Measurements from ENCODE around the gene SPEN.

SPEN gene

GRCh38 chr1:15939181-15940109, 91.9 kb downstream of the SPEN start:
- H3K4me1 ChIP-seq (ENCODE audit: control insufficient read depth, insufficient read depth, low read length): no peaks in the 10 kb centered on the region
- no peak overlapping the region for H3K9ac ChIP-seq (ENCODE audit: low read depth, low read length)
- no peaks in the 10 kb centered on the region for H3K27me3 ChIP-seq (ENCODE audit: control insufficient read depth, insufficient read depth, low read length)
- H3K36me3 ChIP-seq (ENCODE audit: control insufficient read depth, insufficient read depth, low read length): peaks cover 96% of the 10 kb centered on the region
- no peak overlapping the region for H3K27ac ChIP-seq (ENCODE audit: low read depth, low read length)
- H3K4me3 ChIP-seq (ENCODE audit: low read depth, low read length): no peak overlapping the region
- H3K9me3 ChIP-seq (ENCODE audit: control insufficient read depth, insufficient read depth, low read length): no peaks in the 10 kb centered on the region

- Histone ChIP-seq H3K27me3 (ENCODE audit: control insufficient read depth, insufficient read depth, low read length) (no peaks in the 10 kb centered on the region), H3K9me3 (ENCODE audit: control insufficient read depth, insufficient read depth, low read length) (no peaks in the 10 kb centered on the region), H3K4me3 (ENCODE audit: low read depth, low read length) (no peak overlapping the region), H3K36me3 (ENCODE audit: control insufficient read depth, insufficient read depth, low read length) (peaks cover 93% of the 10 kb centered on the region), H3K27ac (ENCODE audit: low read depth, low read length) (no peak overlapping the region), H3K9ac (ENCODE audit: low read depth, low read length) (no peak overlapping the region), H3K4me1 (ENCODE audit: control insufficient read depth, insufficient read depth, low read length) (no peaks in the 10 kb centered on the region)
Measured at GRCh38 chr1:15940110-15941043, 92.9 kb downstream of the SPEN start.

GRCh38 chr1:15941044-15941840, 93.7 kb downstream of the SPEN start:
- peaks cover 95% of the 10 kb centered on the region for H3K36me3 ChIP-seq (ENCODE audit: control insufficient read depth, insufficient read depth, low read length)
- no peak overlapping the region for H3K27ac ChIP-seq (ENCODE audit: low read depth, low read length)
- no peaks in the 10 kb centered on the region for H3K4me1 ChIP-seq (ENCODE audit: control insufficient read depth, insufficient read depth, low read length)

GRCh38 chr1:15941899-15942660, 94.6 kb downstream of the SPEN start:
- no peaks in the 10 kb centered on the region for H3K27me3 ChIP-seq (ENCODE audit: control insufficient read depth, insufficient read depth, low read length)
- no peak overlapping the region for H3K4me3 ChIP-seq (ENCODE audit: low read depth, low read length)
- H3K9me3 ChIP-seq (ENCODE audit: control insufficient read depth, insufficient read depth, low read length): no peaks in the 10 kb centered on the region
- peaks cover 95% of the 10 kb centered on the region for H3K36me3 ChIP-seq (ENCODE audit: control insufficient read depth, insufficient read depth, low read length)
- H3K27ac ChIP-seq (ENCODE audit: low read depth, low read length): no peak overlapping the region
- H3K4me1 ChIP-seq (ENCODE audit: control insufficient read depth, insufficient read depth, low read length): no peaks in the 10 kb centered on the region
- no peak overlapping the region for H3K9ac ChIP-seq (ENCODE audit: low read depth, low read length)

More at GRCh38 chr1:15941044-15941840, 93.7 kb downstream of the SPEN start:
- Histone ChIP-seq H3K4me3 (ENCODE audit: low read depth, low read length) (no peak overlapping the region), H3K9ac (ENCODE audit: low read depth, low read length) (no peak overlapping the region), H3K9me3 (ENCODE audit: control insufficient read depth, insufficient read depth, low read length) (no peaks in the 10 kb centered on the region), H3K27me3 (ENCODE audit: control insufficient read depth, insufficient read depth, low read length) (no peaks in the 10 kb centered on the region)

- no peak overlapping the region for H3K27ac ChIP-seq (ENCODE audit: low read depth, low read length)
- no peak overlapping the region for H3K4me3 ChIP-seq (ENCODE audit: low read depth, low read length)
- H3K9ac ChIP-seq (ENCODE audit: low read depth, low read length): no peak overlapping the region
- no peaks in the 10 kb centered on the region for H3K27me3 ChIP-seq (ENCODE audit: control insufficient read depth, insufficient read depth, low read length)
- H3K9me3 ChIP-seq (ENCODE audit: control insufficient read depth, insufficient read depth, low read length): no peaks in the 10 kb centered on the region
- no peaks in the 10 kb centered on the region for H3K4me1 ChIP-seq (ENCODE audit: control insufficient read depth, insufficient read depth, low read length)
- H3K36me3 ChIP-seq (ENCODE audit: control insufficient read depth, insufficient read depth, low read length): peaks cover 94% of the 10 kb centered on the region
Measured at GRCh38 chr1:15942661-15943327, 95.3 kb downstream of the SPEN start.

GRCh38 chr1:15943328-15943991, 96.0 kb downstream of the SPEN start:
- peaks cover 4% of the 10 kb centered on the region; the same call in 1 of the 2 replicates for H3K4me1 ChIP-seq (ENCODE audit: control insufficient read depth, insufficient read depth, low read length)
- H3K4me3 ChIP-seq (ENCODE audit: low read depth, low read length): no peak overlapping the region
- H3K27ac ChIP-seq (ENCODE audit: low read depth, low read length): no peak overlapping the region
- H3K9me3 ChIP-seq (ENCODE audit: control insufficient read depth, insufficient read depth, low read length): no peaks in the 10 kb centered on the region
- no peaks in the 10 kb centered on the region for H3K27me3 ChIP-seq (ENCODE audit: control insufficient read depth, insufficient read depth, low read length)
- H3K36me3 ChIP-seq (ENCODE audit: control insufficient read depth, insufficient read depth, low read length): peaks cover 87% of the 10 kb centered on the region
- no peak overlapping the region for H3K9ac ChIP-seq (ENCODE audit: low read depth, low read length)

GRCh38 chr1:15943992-15944307, 96.4 kb downstream of the SPEN start:
- H3K4me3 ChIP-seq (ENCODE audit: low read depth, low read length): no peak overlapping the region
- H3K27ac ChIP-seq (ENCODE audit: low read depth, low read length): no peak overlapping the region
- no peaks in the 10 kb centered on the region for H3K27me3 ChIP-seq (ENCODE audit: control insufficient read depth, insufficient read depth, low read length)
- no peak overlapping the region for H3K9ac ChIP-seq (ENCODE audit: low read depth, low read length)
- H3K9me3 ChIP-seq (ENCODE audit: control insufficient read depth, insufficient read depth, low read length): no peaks in the 10 kb centered on the region
- peaks cover 8% of the 10 kb centered on the region for H3K4me1 ChIP-seq (ENCODE audit: control insufficient read depth, insufficient read depth, low read length)
- H3K36me3 ChIP-seq (ENCODE audit: control insufficient read depth, insufficient read depth, low read length): peaks cover 82% of the 10 kb centered on the region

- Histone ChIP-seq H3K9ac (ENCODE audit: low read depth, low read length) (no peak overlapping the region), H3K4me1 (ENCODE audit: control insufficient read depth, insufficient read depth, low read length) (peaks cover 14% of the 10 kb centered on the region), H3K4me3 (ENCODE audit: low read depth, low read length) (no peak overlapping the region), H3K9me3 (ENCODE audit: control insufficient read depth, insufficient read depth, low read length) (no peaks in the 10 kb centered on the region), H3K27me3 (ENCODE audit: control insufficient read depth, insufficient read depth, low read length) (no peaks in the 10 kb centered on the region), H3K36me3 (ENCODE audit: control insufficient read depth, insufficient read depth, low read length) (peaks cover 77% of the 10 kb centered on the region), H3K27ac (ENCODE audit: low read depth, low read length) (no peak overlapping the region)
Measured at GRCh38 chr1:15944308-15945010, 97.0 kb downstream of the SPEN start.
